ENCODE measurements around the gene FRMD4A.

Gene FRMD4A

DNA sequence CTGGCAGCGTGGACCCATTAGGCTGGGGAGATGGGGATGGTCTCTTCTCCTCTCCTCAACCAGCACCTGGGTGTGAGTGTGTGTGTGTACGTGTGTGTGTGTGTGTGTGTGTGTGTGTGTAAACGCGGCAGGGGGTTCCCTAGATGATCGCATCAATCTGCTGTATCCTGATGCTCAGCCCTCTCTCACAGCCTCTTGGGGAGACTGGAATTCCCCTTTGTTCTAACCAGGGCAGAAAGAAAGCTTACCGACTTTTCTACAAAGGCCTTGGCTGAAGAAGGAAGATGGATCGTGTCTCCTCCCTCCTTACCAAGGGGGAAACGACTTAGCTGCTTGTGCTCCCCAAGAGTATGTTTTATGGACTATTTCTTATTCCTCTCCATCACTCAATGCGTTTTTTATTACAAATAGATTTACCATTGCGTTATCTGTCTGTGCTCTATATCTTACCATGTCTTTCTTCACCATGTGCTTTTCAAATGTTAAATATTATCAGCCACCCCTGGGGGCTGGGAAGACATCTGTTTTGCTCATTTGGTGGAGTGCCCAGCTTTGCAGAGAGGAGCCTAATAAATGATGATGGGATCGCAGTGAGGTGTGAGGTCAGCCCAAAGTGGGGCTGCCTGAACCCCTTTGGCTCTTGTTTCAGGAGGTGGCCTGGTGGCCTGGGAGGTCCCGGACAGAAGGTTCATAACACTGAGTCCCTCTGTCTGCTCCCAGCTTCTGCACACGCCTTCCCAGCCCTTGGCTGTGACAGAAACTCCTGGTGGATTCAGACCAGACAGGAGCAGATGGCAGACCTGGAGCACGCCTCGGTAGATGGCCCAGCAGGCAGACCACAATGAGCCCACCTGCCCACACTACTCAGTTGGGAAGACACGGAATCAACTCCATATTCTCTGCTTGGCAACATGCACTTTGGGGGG is 481.9 kb downstream of the FRMD4A start:
- no peak for TF ChIP-seq TAF1 (IDR thresholded peaks at IDR 0.05; ENCODE audit: low read depth)
- TF ChIP-seq TEAD4 (IDR thresholded peaks at IDR 0.05), result no peak
- TF ChIP-seq TCF12 (IDR thresholded peaks at IDR 0.05; ENCODE audit: low read depth), result no peak
- TF ChIP-seq, protein P1, sequence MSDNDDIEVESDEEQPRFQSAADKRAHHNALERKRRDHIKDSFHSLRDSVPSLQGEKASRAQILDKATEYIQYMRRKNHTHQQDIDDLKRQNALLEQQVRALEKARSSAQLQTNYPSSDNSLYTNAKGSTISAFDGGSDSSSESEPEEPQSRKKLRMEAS (IDR thresholded peaks at IDR 0.05), result no peak
- no peak for TF ChIP-seq NFIC (IDR thresholded peaks at IDR 0.05)
- TF ChIP-seq FOXM1 (IDR thresholded peaks at IDR 0.05; ENCODE audit: borderline replicate concordance, low read depth), result no peak
- TF ChIP-seq, protein P2, sequence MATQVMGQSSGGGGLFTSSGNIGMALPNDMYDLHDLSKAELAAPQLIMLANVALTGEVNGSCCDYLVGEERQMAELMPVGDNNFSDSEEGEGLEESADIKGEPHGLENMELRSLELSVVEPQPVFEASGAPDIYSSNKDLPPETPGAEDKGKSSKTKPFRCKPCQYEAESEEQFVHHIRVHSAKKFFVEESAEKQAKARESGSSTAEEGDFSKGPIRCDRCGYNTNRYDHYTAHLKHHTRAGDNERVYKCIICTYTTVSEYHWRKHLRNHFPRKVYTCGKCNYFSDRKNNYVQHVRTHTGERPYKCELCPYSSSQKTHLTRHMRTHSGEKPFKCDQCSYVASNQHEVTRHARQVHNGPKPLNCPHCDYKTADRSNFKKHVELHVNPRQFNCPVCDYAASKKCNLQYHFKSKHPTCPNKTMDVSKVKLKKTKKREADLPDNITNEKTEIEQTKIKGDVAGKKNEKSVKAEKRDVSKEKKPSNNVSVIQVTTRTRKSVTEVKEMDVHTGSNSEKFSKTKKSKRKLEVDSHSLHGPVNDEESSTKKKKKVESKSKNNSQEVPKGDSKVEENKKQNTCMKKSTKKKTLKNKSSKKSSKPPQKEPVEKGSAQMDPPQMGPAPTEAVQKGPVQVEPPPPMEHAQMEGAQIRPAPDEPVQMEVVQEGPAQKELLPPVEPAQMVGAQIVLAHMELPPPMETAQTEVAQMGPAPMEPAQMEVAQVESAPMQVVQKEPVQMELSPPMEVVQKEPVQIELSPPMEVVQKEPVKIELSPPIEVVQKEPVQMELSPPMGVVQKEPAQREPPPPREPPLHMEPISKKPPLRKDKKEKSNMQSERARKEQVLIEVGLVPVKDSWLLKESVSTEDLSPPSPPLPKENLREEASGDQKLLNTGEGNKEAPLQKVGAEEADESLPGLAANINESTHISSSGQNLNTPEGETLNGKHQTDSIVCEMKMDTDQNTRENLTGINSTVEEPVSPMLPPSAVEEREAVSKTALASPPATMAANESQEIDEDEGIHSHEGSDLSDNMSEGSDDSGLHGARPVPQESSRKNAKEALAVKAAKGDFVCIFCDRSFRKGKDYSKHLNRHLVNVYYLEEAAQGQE (IDR thresholded peaks at IDR 0.05; ENCODE audit: low read depth), result no peak
- no peak for TF ChIP-seq EP300 (IDR thresholded peaks at IDR 0.05; ENCODE audit: borderline replicate concordance)
- no peak for TF ChIP-seq CREB1 (IDR thresholded peaks at IDR 0.05; ENCODE audit: low read depth)
- TF ChIP-seq RAD21 (IDR thresholded peaks at IDR 0.05; ENCODE audit: low read depth), result no peak
- TF ChIP-seq ZBTB7A (IDR thresholded peaks at IDR 0.05; ENCODE audit: low read depth), result no peak
- no peak for TF ChIP-seq CEBPB (IDR thresholded peaks at IDR 0.05)
- TF ChIP-seq, protein P3, sequence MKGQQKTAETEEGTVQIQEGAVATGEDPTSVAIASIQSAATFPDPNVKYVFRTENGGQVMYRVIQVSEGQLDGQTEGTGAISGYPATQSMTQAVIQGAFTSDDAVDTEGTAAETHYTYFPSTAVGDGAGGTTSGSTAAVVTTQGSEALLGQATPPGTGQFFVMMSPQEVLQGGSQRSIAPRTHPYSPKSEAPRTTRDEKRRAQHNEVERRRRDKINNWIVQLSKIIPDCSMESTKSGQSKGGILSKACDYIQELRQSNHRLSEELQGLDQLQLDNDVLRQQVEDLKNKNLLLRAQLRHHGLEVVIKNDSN (IDR thresholded peaks at IDR 0.05), result no peak
- no peak for TF ChIP-seq EGR1 (IDR thresholded peaks at IDR 0.05)
- no peak for TF ChIP-seq YY1 (IDR thresholded peaks at IDR 0.05; ENCODE audit: low read depth)

- TF ChIP-seq EP300 (IDR thresholded peaks at IDR 0.05; ENCODE audit: borderline replicate concordance), result no peak
- no peak for TF ChIP-seq FOXM1 (IDR thresholded peaks at IDR 0.05; ENCODE audit: borderline replicate concordance, low read depth)
- TF ChIP-seq, protein P2 (IDR thresholded peaks at IDR 0.05; ENCODE audit: low read depth), result no peak
- no peak for TF ChIP-seq RAD21 (IDR thresholded peaks at IDR 0.05; ENCODE audit: low read depth)
- TF ChIP-seq CEBPB (IDR thresholded peaks at IDR 0.05), result no peak
- no peak for TF ChIP-seq EGR1 (IDR thresholded peaks at IDR 0.05)
- TF ChIP-seq TCF12 (IDR thresholded peaks at IDR 0.05; ENCODE audit: low read depth), result no peak
- no peak for TF ChIP-seq NFIC (IDR thresholded peaks at IDR 0.05)
- TF ChIP-seq TEAD4 (IDR thresholded peaks at IDR 0.05), result no peak
- TF ChIP-seq CREB1 (IDR thresholded peaks at IDR 0.05; ENCODE audit: low read depth), result no peak
- no peak for TF ChIP-seq YY1 (IDR thresholded peaks at IDR 0.05; ENCODE audit: low read depth)
- TF ChIP-seq, protein P1 (IDR thresholded peaks at IDR 0.05), result no peak
- no peak for TF ChIP-seq TAF1 (IDR thresholded peaks at IDR 0.05; ENCODE audit: low read depth)
- TF ChIP-seq ZBTB7A (IDR thresholded peaks at IDR 0.05; ENCODE audit: low read depth), result no peak
- TF ChIP-seq, protein P3 (IDR thresholded peaks at IDR 0.05), result no peak
Measured at GRCh38 chr10:13847201-13847631, 483.5 kb downstream of the FRMD4A start.

DNA sequence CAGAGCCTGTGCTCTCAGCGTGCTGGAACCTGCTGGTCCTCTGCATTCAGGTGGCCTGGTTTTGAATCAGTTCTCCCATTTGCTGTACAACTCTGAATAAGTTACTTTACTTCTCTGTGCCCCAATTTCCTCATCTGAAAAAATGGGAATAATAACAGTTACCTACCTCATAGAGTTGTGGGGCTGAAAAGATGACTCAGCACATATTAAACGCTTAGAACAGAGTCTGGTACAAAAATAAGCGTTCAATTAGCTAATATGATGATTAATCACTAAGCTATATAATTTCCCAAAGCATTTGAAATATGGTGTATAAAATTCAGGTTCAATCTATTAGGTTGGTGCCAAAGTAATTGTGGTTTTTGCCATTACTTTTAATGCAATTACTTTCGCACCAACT is 484.8 kb downstream of the FRMD4A start:
- TF ChIP-seq, protein P2 (IDR thresholded peaks at IDR 0.05; ENCODE audit: low read depth), result no peak
- no peak for TF ChIP-seq NFIC (IDR thresholded peaks at IDR 0.05)

GRCh38 chr10:13844651-13845050 is 486.1 kb downstream of the FRMD4A start:
- TF ChIP-seq TCF12 (IDR thresholded peaks at IDR 0.05; ENCODE audit: low read depth) (no peak), EGR1 (IDR thresholded peaks at IDR 0.05) (no peak), EP300 (IDR thresholded peaks at IDR 0.05; ENCODE audit: borderline replicate concordance) (no peak), NFIC (IDR thresholded peaks at IDR 0.05) (no peak), TAF1 (IDR thresholded peaks at IDR 0.05; ENCODE audit: low read depth) (no peak), CEBPB (IDR thresholded peaks at IDR 0.05) (no peak), YY1 (IDR thresholded peaks at IDR 0.05; ENCODE audit: low read depth) (no peak), ZBTB7A (IDR thresholded peaks at IDR 0.05; ENCODE audit: low read depth) (no peak), TEAD4 (IDR thresholded peaks at IDR 0.05) (no peak), CREB1 (IDR thresholded peaks at IDR 0.05; ENCODE audit: low read depth) (no peak), FOXM1 (IDR thresholded peaks at IDR 0.05; ENCODE audit: borderline replicate concordance, low read depth) (no peak), RAD21 (IDR thresholded peaks at IDR 0.05; ENCODE audit: low read depth) (no peak)
- TF ChIP-seq, protein P2 (IDR thresholded peaks at IDR 0.05; ENCODE audit: low read depth), result no peak
- TF ChIP-seq, protein P3 (IDR thresholded peaks at IDR 0.05), result no peak
- TF ChIP-seq, protein P1 (IDR thresholded peaks at IDR 0.05), result no peak

All from Ishikawa (cell line).